GM12864 (cell line): ENCODE measurements around the gene KIR3DL3.
A peak's percentile ranks its signal among the peaks of the same experiment; 100 is the strongest.
"Not testable (repeated sequence)": the region's sequence is repeated elsewhere in the genome, so short reads cannot be mapped to it uniquely, and the experiment has no call there.

ENCODE experiments used
- DNase-seq: peaks from one replicate; pipeline ENCODE4 v3.0.0-alpha.2; 2011; ENCODE audit warnings: low read depth
- H3K4me3 ChIP-seq: 2 replicates; pipeline ENCODE4 v1.5.1; 2011; ENCODE audit warnings: mild to moderate bottlenecking, low read depth, low read length, control low read depth
- CTCF ChIP-seq: IDR thresholded peaks from 2 replicates; pipeline ENCODE4 v1.5.1; 2011; ENCODE audit warnings: low read depth, mild to moderate bottlenecking, moderate library complexity, low read length, control low read depth, inconsistent platforms; ENCODE audit errors: missing control alignments

The KIR3DL3 gene

GRCh38 chr19:54724142-54724541 is at the start of gene KIR3DL3:
Gene KIR3DL3 (plus strand): TSS chr19:54724442. CDS start chr19:54724497, 55 bp downstream.
- DNase-seq = no peak
- no peak for TF ChIP-seq CTCF
- H3K4me3 ChIP-seq = no peak within 1 kb of the TSS

- peak; percentile 86 for TF ChIP-seq CTCF
- H3K4me3 ChIP-seq, DNase-seq: not testable (repeated sequence)
Observed at GRCh38 chr19:54676210-54676834, 47.9 kb upstream of the KIR3DL3 start.

GRCh38 chr19:54677217-54677616 is 47.0 kb upstream of the KIR3DL3 start:
- no peak for DNase-seq
- no peak overlapping the region for H3K4me3 ChIP-seq
- TF ChIP-seq CTCF = no peak

- not testable (repeated sequence) for DNase-seq, H3K4me3 ChIP-seq
Observed at GRCh38 chr19:54681596-54681995, 42.6 kb upstream of the KIR3DL3 start.

GRCh38 chr19:54682306-54682856 is 41.9 kb upstream of the KIR3DL3 start:
- TF ChIP-seq CTCF = no peak
- no peak for DNase-seq
- no peak overlapping the region for H3K4me3 ChIP-seq

GRCh38 chr19:54684527-54684926 is 39.7 kb upstream of the KIR3DL3 start:
- no peak for TF ChIP-seq CTCF
- no peak overlapping the region for H3K4me3 ChIP-seq
- DNase-seq = no peak

GRCh38 chr19:54691582-54692297 is 32.5 kb upstream of the KIR3DL3 start:
- DNase-seq = no peak
- no peak overlapping the region for H3K4me3 ChIP-seq
- TF ChIP-seq CTCF = no peak
